HG03095 (cell line): ENCODE data around the gene SLC28A1.
"Not testable (repeated sequence)": the region's sequence is repeated elsewhere in the genome, so short reads cannot be mapped to it uniquely, and the experiment has no call there.

Source experiments
- ATAC-seq: cut with Tn5 transposase; IDR thresholded peaks from one replicate; pipeline ENCODE4 v1.9.1; 2021; ENCODE audit warnings: moderate library complexity; ENCODE audit not compliant: unreplicated experiment

The SLC28A1 gene

DNA sequence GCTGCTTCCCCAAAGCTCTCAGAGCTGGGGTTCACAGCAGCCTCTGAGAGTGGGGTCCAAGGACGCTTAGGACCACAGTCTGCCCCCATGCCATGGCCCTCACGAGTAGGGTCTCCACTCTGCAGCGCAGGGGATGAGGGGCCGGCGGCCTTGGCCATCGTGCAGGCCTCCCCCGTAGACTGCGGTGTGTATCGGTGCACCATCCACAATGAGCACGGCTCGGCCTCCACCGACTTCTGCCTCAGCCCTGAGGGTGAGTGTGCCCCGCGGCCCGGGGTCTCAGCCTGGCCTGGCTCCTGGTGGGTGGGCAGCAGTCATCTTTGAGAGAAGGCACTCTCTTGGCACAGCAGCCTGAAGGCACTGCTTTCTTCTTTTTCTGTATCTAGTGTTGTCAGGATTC lies 24.8 kb upstream of the SLC28A1 start:
- ATAC-seq: no peak

DNA sequence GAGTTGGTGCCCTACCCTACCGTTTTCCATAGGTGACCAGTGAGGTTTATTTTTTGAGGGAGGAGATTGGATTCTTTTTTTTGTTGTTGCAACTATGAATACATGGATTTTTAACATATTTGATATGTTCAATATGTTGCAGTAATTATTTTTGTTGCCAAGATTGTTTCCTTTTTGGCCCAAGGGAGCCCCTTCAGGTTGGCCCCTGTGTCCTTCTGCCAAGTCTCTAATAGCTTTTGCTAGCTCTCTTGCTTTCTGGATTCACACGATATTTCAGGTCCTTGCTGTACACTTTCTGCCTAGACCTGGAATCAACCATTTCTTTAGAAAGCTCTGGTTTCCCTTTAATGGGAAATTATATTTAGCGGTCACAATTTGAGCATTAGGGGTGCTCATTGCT lies 22.7 kb upstream of the SLC28A1 start:
- no peak for ATAC-seq

DNA sequence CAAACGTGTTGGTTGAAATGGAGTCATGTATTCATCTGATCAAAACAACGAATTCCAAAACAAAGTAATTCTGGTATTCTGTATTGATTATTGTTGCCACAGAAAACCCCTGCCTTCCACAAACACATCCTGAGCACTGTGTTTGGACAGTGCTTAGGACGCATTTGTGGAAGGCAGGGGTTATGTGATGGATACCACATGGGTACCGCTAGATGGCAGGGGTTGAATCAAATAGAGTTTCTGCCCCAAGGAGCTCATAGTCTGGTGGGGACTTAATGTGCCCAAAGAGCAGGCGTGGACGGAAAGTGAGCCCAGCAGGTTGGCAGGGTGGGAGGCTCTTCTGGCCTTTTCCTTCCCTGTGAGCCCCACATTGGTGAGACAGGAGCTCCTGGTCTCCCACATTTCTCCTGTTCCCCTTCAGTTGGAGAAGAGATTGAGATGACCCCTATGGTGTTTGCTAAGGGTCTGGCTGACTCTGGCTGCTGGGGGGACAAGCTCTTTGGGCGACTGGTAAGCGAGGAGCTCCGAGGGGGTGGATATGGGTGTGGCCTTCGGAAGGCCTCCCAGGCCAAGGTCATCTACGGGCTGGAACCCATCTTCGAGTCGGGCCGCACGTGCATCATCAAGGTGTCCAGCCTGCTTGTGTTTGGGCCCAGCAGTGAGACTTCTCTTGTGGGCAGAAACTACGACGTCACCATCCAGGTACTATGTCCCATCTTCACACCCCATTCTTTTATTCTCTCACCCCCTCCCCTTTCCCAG lies 22.1 kb upstream of the SLC28A1 start:
- ATAC-seq: no peak

DNA sequence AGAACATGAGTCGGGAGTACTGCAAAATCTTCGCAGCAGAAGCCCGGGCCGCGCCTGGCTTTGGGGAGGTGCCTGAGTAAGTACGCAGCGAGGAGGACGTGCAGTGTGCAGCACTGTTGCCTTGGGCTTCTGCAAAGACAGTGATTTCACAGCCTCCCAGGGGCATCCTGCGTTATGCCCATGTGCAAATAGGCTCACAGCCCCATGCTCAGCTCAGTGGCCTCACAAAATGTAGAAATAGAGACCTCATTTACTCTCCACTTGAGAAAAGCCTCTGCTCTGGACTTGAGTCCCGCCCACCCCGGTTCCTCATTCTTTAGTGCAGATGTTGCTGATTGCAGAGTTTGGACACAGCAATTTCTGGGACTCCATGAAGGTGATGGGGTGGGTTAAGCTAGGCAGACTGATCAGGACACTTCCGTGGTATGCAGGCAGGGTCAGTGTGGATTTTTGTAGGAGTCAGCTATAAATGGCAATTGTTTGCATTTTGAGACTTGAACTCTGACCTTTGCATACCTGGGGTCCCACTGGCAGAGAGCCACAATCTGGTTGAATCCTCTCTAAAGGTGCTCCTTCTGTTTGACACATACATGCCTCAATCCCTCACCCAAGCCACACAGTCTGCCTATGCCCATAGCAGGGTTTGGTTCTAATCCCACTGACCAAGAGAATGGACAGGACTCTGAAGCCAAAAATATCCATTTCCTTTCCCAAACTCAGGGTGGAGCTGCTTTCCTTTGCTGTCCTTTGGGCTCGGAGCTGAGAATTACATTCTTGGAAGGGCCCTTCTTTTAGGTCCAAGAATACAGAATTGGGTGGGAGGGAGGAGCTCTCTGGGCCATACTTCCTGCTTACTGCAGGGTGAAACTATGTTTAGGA lies 20.7 kb upstream of the SLC28A1 start:
- ATAC-seq: no peak

DNA sequence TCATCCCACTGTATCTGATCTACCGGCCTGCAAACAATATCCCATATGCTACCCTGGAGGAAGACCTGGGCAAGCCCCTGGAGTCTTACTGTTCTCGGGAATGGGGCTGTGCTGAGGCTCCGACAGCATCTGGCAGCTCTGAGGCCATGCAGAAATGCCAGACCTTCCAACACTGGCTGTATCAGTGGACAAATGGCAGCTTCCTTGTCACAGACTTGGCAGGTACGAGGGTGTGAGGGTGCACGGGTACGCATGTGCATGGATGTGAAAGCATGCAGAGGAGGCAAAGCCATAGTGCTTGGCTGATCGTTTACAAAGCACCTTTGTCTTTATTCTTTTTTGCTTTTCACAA lies 20.0 kb upstream of the SLC28A1 start:
- ATAC-seq: no peak

DNA sequence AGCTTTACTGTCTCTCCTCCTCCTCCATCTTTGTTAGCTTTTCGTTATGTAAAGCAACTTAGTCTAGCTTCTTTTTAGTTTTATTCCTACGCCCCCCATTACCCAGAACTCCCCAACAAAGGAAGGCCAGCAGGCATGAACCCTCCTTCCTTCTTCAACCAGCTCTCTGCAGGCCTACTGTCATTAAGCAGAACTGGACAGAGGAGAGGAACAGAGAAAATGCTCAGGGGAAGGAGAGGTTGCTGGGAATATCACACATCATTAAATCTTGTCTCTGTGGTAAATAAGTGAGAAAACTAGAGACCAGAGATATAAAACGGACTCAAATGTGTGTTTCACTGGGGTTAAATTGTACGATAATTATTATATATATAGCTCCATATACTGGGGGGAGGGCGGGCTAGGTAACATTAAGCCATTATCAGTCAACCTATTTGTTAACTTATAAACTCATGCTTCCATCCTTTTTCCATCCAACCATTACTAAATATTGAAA lies 19.3 kb upstream of the SLC28A1 start:
- ATAC-seq: no peak

DNA sequence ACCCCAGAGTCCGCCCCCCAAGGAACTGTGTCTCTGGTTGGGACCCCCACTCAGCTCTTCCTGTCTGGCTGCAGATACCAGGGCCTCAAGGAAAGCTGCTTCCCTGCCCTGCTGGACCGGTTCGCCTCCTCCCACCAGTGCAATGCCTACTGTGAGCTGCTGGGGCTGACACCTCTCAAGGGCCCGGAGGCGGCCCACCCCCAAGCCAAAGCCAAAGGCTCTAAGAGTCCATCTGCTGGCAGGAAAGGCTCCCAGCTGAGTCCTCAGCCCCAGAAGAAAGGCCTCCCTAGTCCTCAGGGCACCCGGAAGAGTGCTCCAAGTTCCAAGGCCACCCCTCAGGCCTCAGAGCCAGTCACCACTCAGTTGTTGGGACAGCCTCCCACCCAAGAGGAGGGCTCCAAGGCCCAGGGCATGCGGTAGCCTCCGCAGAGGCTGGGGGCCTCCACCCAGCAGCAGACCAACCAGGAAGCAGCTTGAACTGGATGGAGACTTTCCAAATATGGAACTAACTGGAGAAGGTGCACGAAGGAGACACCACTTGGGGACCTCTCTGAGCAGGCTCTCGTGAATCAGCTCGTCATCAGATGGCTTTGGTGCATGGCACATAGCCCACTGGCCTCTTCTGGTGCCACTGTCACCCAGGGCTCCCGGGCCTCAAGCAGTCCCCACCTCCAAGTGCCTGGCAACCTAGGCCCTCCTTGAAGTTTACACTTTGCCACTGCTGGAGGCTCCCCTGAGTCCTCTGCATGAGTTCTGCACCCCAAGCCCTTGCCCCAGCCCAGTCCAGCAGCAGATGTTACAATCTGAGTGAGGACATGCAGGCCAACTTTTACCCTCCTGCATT lies 16.2 kb upstream of the SLC28A1 start:
- ATAC-seq: no peak

DNA sequence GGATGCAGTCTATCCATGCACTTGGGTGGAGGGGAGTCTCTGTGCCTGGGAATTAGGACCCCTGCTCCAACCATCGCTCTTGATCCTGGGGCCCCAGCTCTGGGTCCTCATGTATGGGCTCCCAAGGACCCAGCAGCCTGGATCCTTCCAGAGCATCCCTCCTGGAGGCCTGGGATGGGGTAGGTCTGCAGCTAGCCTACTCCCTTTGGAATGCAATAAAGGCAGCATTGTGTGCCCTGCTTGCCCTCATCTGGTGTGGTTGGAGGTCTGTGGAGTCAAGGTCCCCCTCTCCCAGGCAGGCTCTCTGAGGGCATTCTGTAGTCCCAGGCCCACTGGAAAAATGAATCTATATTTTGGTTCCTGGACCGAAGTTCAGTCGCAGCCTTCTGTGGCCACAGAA lies 15.0 kb upstream of the SLC28A1 start:
- ATAC-seq: no peak

DNA sequence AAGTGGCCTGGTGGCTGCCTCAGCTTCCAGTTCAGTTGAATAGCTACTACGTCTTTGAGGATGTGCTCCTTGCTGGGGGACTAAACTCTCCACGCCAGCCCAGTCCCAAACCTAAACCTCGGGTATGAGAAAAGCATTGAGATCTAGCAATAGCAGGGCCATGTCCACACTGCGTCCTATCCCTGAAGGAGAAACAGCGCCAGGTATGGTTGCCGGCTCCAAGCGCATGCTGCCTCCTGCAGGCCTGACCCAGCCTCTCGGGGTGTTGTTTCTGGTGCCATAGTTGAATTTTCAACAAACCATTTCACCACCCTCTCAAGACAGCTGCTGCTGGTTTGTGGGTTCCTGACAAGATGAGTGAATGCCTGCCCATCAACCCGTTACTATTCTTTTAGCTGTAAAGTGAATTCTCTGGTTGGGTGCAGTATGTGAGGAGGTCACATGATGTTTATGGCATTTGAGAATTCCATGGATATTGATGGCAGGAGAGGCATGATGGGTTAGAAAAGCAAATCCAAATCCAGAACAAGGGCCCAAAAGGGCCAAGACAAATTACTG lies 13.0 kb upstream of the SLC28A1 start:
- no peak for ATAC-seq

DNA sequence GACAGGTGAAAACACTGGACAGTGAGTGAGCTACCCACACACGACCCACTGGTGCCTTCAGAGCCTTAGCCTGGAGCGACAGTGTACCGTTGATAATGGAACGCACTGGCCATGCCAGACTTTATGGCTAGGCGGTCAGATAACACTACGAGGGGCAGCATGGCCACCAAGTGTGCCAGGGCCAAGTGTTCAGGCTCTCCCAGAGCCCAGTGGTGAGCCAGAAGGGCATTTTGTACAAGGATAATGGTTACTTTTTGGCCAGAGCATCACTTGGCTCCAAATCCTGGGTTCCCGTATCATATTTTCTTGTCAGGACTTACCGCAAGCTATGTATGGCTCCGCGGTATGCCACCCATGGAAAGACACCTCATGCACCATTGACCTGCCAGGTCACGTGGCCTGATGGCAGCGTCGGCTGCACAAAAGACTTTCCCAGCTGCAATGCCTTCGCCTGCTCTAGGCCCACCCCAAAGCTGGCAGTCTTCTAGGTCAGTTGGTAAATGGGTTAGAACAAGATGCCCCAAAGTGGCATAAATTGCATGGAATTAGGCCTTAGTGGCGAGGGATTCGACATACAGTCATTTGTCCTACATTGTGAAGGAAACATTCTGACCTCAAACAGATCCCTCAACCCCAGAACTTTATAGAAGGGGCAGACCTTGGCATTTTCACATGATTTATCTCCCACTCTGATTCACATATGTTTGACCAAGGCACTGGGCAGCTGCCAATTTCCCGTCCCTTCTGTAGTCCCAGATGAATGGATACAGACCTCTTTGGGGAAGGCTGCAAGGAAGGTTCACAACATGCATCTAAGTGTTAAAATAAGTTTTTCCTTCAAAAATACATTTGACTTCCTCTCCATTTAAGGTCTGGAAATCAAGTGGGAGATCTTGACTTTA lies 12.2 kb upstream of the SLC28A1 start:
- ATAC-seq: no peak

DNA sequence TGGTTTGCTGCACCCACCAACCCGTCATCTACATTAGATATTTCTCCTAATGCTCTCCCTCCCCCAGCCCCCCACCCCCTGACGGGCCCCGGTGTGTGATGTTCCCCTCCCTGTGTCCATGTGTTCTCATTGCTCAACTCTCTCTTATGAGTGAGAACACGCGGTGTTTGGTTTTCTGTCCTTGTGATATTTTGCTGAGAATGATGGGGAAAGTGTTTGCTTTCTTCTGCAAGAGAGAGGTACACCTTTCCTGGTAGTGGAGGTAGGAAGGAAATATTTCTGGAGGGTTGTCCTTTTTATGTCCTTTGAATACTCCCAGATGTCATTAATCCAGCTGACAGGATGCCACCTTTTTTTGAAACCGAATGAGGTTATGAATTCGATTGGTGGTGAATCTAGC lies 10.5 kb upstream of the SLC28A1 start:
- no peak for ATAC-seq

DNA sequence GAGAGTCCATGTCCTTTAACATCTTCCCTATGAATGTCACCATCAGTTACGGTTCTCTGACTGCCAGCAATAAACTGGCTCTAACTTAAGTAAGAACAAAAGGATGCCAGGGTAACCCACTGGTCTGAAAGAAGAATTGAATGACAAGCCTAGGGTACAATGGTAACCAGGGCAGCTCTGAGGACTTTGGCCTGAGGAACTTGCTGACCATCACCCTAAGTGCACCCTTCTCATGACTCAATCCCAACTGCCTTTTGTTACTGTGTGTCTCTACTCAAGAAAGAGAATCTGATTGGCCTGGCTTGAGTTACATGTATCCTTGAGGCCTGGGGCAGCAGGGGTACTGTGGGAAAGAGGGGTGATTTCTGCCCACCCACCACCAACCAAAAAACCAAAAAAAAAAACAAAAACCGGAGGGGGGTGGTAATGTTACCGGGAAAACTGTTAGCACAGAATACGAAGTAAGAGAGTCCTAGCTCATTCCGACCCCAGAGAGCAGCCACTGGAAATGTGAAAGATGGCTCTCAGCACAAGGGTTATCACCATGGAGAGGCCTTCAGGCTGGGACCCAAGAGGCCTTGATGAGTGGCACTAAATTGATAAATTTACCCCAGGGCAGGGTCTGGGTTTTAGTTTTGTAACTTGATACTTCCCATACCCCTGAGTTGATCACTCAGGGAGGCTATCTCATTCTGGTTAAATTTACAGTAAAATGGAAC lies 9.3 kb upstream of the SLC28A1 start:
- ATAC-seq: no peak

DNA sequence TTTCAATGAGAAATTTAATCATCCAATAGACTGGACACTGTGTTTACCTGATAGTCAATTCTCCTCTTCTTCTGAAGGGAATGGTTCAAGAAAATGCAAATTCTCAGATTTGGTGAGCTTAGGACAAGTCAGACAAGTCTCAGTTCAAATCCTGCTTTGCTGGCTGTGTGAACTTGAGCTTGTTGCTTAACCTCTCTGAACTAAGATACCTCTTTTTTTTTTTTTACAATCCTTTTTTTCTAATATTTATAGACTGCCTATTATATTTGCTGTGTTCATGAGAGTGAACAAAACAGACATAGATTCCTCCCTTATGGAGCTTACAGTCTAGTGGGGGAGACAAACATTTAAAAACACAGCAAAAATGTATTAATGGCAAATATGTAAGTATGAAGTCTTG lies 8.2 kb upstream of the SLC28A1 start:
- no peak for ATAC-seq

DNA sequence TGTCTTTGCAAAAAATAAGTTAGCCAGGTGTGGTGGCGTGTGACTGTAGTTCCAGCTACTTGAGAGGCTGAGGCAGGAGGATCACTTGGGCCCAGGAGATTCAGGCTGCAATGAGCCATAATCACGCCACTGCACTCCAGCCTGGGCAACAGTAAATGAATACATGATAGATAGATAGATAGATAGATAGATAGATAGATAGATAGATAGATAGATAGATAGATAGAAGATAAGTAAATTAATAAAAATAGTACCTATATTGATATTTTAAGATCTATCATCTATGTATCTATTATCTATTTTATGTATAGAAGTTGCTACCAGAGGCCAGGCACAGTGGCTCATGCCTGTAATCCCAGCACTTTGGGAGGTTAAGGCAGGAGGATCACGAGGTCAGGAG lies 6.8 kb upstream of the SLC28A1 start:
- ATAC-seq: not testable (repeated sequence)

DNA sequence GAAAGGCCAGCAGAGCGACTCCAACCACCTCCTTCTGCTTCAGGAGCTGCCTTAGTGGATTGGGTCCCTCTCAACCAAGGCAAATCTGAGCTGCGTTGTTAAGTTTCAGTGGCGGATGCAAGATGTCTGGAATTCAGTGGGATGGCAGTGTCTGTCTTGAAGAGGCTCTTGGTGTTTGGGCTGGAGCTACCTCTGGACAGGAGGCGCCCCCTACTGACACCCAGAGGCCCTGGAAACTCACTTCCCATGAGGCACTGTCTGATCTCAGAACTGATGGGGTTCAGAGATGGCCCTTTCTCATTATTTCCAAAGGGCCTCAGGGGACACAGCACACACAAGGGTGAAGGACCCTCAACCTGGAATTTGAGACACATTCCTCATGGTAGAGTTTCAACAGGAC lies 6.0 kb upstream of the SLC28A1 start:
- no peak for ATAC-seq

DNA sequence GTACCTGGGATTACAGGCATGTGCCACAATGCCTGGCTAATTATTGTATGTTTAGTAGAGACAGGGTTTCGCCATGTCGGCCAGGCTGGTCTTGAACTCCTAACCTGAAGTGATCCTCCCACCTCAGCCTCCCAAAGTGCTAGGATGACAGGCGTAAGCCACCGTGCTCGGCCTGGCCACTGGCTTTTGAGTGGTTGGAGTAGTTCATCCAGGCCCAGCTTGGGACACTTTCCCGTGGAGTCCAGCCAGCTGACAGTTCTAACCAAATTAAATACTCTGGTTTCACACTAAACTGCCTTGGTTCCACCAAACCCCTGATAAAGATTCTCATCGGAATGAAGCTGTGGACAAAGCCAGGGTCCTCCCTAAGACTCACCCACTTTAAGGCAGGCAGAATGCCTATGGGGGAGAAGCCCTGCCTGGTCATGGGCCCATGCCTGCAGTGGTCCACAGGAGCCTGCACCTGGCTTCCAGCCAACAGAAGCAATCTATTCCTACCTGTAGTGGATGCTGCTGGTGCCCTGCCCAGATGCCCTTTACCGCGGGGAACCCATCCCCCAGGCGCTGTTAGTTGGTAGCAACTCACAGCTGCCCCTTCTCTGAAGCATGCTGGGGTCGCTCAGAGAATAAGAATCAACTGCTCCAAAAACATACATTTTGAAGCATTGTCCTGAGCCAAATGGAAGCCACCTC lies 5.2 kb upstream of the SLC28A1 start:
- no peak for ATAC-seq

DNA sequence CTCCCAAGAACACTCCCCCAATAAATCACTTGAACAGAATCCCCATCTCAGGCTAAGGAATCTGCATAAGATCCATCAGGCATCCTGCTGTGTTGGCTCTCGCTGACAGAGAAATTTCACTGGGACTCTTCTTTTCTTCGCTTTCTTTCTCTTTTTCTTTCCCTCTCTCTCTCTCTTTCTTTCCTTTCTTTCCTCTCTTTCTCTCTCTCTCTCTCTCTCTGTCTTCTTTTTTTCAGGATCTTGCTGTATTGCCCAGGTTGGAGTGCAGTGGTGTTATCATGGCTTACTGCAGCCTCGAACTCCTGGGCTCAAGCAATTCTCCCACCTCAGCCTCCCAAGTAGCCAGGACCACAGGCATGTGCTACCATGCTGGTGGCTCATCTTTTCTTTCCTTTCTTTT lies 4.5 kb upstream of the SLC28A1 start:
- no peak for ATAC-seq

DNA sequence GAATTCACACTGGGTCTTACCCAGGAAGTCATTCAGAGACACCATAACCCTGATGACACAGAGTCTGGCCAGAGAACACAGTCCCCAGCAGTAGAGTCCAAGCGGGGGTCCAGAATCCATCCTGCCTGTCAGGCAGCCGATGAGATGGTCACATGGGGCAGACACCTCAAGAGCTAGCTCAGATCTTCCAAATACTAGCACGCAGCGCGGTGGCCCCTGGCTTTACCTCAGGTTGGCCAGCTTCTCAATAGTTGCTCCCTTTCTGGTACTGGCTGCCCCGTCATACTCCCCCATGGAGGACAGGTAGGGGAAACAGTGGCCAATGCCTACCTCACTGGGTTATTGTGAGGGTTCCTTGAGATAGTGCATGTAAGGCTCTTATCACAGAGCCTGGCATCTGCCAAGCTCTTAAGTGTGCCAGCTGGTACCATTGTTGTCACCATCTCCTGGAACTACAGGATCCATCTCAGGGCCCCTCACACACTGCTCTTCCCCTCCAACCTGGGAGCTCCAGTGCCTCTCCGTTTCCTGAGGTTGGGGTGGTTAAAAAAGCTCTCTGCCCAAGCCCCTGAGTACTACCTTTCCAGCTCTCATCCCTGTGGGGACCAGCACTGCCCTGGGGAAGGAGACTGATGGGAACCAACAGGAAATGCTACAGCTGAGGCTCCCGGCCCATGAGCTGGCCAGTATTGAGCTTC lies 3.5 kb upstream of the SLC28A1 start:
- ATAC-seq: no peak
